HCT116 (cell line): Measurements from ENCODE around the gene RPP21. TPM values are rescaled to one million over a fixed set of nuclear protein-coding genes. Genes with fewer than 3 reads are reported as not detected.

Experiments
- ATAC-seq: fragments of 200-7000 bp; cut with Tn5 transposase; 2 replicates; pipeline ENCODE4 v1.9.1; 2020; ENCODE audit warnings: mild to moderate bottlenecking, moderate library complexity
- BruUV-seq: library from RNA; stranded (reverse); fragments of 400-500 nt; replicated peaks from 2 replicates; lab custom pipeline; 2021; lab: Mats Ljungman, UMichigan
- CTCF ChIA-PET: fragments of 300-600 bp; sonication (Branson Sonifier 250); formaldehyde crosslinking; loops from one replicate; lab custom pipeline; 2021; ENCODE audit warnings: antibody characterized with exemption; lab: Charles Lee
- POLR2A ChIA-PET: fragments of 300-600, 350-600 bp; sonication (Branson Sonifier 250); formaldehyde crosslinking; loops from one replicate; lab custom pipeline; 2021; ENCODE audit warnings: antibody characterized with exemption; lab: Charles Lee
- RAD21 ChIA-PET, 2 experiments: fragments of 300-600 bp; sonication (Branson Sonifier 250); formaldehyde crosslinking; loops; one replicate each; lab custom pipeline; 2023; ENCODE audit warnings: low total read pairs in 2 of 2; ENCODE audit not compliant: uncharacterized antibody in 2 of 2, unreplicated experiment in 2 of 2, low non-redundant PET in 1 of 2; lab: Charles Lee
- DNase-seq: peaks from one replicate; pipeline ENCODE4 v3.0.0-alpha.2; 2010; ENCODE audit warnings: low read depth, low spot score
- H2AFZ ChIP-seq: fragments of 200-600 bp; shearing (Covaris generic), sonication (generic); 2 replicates; pipeline ENCODE4 v1.6.1; 2017; ENCODE audit warnings: low read depth, mixed run types, mixed read lengths, antibody characterized with exemption, low read length; ENCODE audit not compliant: poor library complexity, severe bottlenecking
- H3K27ac ChIP-seq: 2 replicates; pipeline ENCODE4 v1.5.1; 2012; ENCODE audit warnings: low read depth, low read length
- H3K27me3 ChIP-seq: fragments of 200-600 bp; sonication (generic); 2 replicates; pipeline ENCODE4 v1.6.1; 2016; ENCODE audit warnings: mixed run types, low read length, mixed read lengths; ENCODE audit not compliant: insufficient read depth
- H3K36me3 ChIP-seq, 2 experiments: fragments of 200-500 bp in 1 of 2; fragments of 200-600 bp in 1 of 2; sonication (Bioruptor generic) in 1 of 2; sonication (generic) in 1 of 2; 2 replicates each; pipeline versions ENCODE4 v1.5.1 to v1.6.1; 2014 to 2016; ENCODE audit warnings: low read length in 2 of 2, inconsistent platforms in 1 of 2, mixed read lengths in 1 of 2, mixed run types in 1 of 2; ENCODE audit not compliant: insufficient read depth in 2 of 2, control insufficient read depth in 1 of 2
- H3K4me1 ChIP-seq, 2 experiments: fragments of 200-600 bp in 1 of 2; sonication (generic) in 1 of 2; 2 replicates each; pipeline versions ENCODE4 v1.5.1 to v1.6.1; 2012 to 2017; ENCODE audit warnings: low read length in 2 of 2, inconsistent platforms in 1 of 2, mild to moderate bottlenecking in 1 of 2, mixed read lengths in 1 of 2, mixed run types in 1 of 2, moderate library complexity in 1 of 2; ENCODE audit not compliant: insufficient read depth in 2 of 2, control insufficient read depth in 1 of 2
- H3K4me2 ChIP-seq: fragments of 200-600 bp; sonication (generic); 2 replicates; pipeline ENCODE4 v1.6.1; 2017; ENCODE audit warnings: mixed run types, low read length, mixed read lengths
- H3K4me3 ChIP-seq, 2 experiments: fragments of 200-600 bp in 1 of 2; sonication (generic) in 1 of 2; replicated peaks in 1 of 2; 2 replicates each; pipeline ENCODE4 v1.5.1; 2011 to 2016; ENCODE audit warnings: low read length in 2 of 2, control low read depth in 1 of 2, low read depth in 1 of 2, mild to moderate bottlenecking in 1 of 2, mixed read lengths in 1 of 2, mixed run types in 1 of 2
- H3K79me2 ChIP-seq: fragments of 200-600 bp; sonication (generic); 2 replicates; pipeline ENCODE4 v1.6.1; 2017; ENCODE audit warnings: mild to moderate bottlenecking, mixed run types, low read length, moderate library complexity, mixed read lengths; ENCODE audit not compliant: insufficient read depth
- H3K9ac ChIP-seq: fragments of 200-600 bp; sonication (generic); 2 replicates; pipeline ENCODE4 v1.6.1; 2016; ENCODE audit warnings: low read length, mixed read lengths
- H3K9me2 ChIP-seq: fragments of 200-600 bp; sonication (generic), shearing (Covaris generic); 2 replicates; pipeline ENCODE4 v1.6.1; 2017; ENCODE audit warnings: mixed run types, mild to moderate bottlenecking, moderate library complexity; ENCODE audit not compliant: insufficient read depth
- H3K9me3 ChIP-seq, 2 experiments: fragments of 200-500 bp in 1 of 2; fragments of 200-600 bp in 1 of 2; sonication (Bioruptor generic) in 1 of 2; sonication (generic) in 1 of 2; 2 replicates each; pipeline ENCODE4 v1.6.1; 2014 to 2017; ENCODE audit warnings: low read length in 2 of 2, mixed read lengths in 2 of 2, inconsistent platforms in 1 of 2, low read depth in 1 of 2, mild to moderate bottlenecking in 1 of 2, mixed run types in 1 of 2, moderate library complexity in 1 of 2; ENCODE audit not compliant: control insufficient read depth in 1 of 2, insufficient read depth in 1 of 2
- H4K20me1 ChIP-seq: fragments of 200-600 bp; sonication (generic), shearing (Covaris generic); 2 replicates; pipeline ENCODE4 v1.6.1; 2017; ENCODE audit warnings: mixed run types, mild to moderate bottlenecking, moderate library complexity; ENCODE audit not compliant: insufficient read depth
- ATF3 ChIP-seq: IDR thresholded peaks from 2 replicates; pipeline ENCODE4 v1.6.1; 2012
- CBX3 ChIP-seq: IDR thresholded peaks from 2 replicates; pipeline ENCODE4 v1.6.1; 2012; ENCODE audit warnings: low read depth
- CEBPB ChIP-seq: IDR thresholded peaks from 2 replicates; pipeline ENCODE4 v1.6.1; 2012; ENCODE audit warnings: low read depth
- CTCF ChIP-seq, 3 experiments: fragments of 200-600 bp in 1 of 3; sonication (generic) in 1 of 3; IDR thresholded peaks in 2 of 3; conservative IDR thresholded peaks in 1 of 3; 2 replicates each; pipeline ENCODE4 v1.5.1; 2012 to 2017; ENCODE audit warnings: low read depth in 2 of 3, low read length in 2 of 3, antibody characterized with exemption in 1 of 3, borderline replicate concordance in 1 of 3, control low read depth in 1 of 3, mild to moderate bottlenecking in 1 of 3, mixed read lengths in 1 of 3, mixed run types in 1 of 3, moderate library complexity in 1 of 3; ENCODE audit not compliant: insufficient read depth in 1 of 3
- EGR1 ChIP-seq: IDR thresholded peaks from 2 replicates; pipeline ENCODE4 v1.6.1; 2012; ENCODE audit warnings: low read depth
- EZH2 ChIP-seq: fragments of 200-600 bp; sonication (generic); IDR thresholded peaks from 2 replicates; pipeline ENCODE4 v1.6.1; 2017; ENCODE audit warnings: antibody characterized with exemption, mixed run types
- EZH2phosphoT487 ChIP-seq: fragments of 200-600 bp; IDR thresholded peaks from 2 replicates; pipeline ENCODE4 v1.6.1; 2018; ENCODE audit warnings: antibody characterized with exemption, borderline replicate concordance
- JUND ChIP-seq: IDR thresholded peaks from 2 replicates; pipeline ENCODE4 v1.6.1; 2012
- MAX ChIP-seq: IDR thresholded peaks from 2 replicates; pipeline ENCODE4 v1.6.1; 2012
- POLR2AphosphoS5 ChIP-seq: IDR thresholded peaks from 2 replicates; pipeline ENCODE4 v1.6.1; 2011; ENCODE audit warnings: mild to moderate bottlenecking, low read depth, low read length, moderate library complexity
- RAD21 ChIP-seq: IDR thresholded peaks from 2 replicates; pipeline ENCODE4 v1.6.1; 2012; ENCODE audit warnings: low read depth, mild to moderate bottlenecking
- SIN3A ChIP-seq: IDR thresholded peaks from 2 replicates; pipeline ENCODE4 v1.6.1; 2012; ENCODE audit warnings: low read depth
- SP1 ChIP-seq: IDR thresholded peaks from 2 replicates; pipeline ENCODE4 v1.6.1; 2012; ENCODE audit warnings: low read depth
- SRF ChIP-seq: IDR thresholded peaks from 2 replicates; pipeline ENCODE4 v1.6.1; 2012; ENCODE audit warnings: low read depth
- YY1 ChIP-seq: IDR thresholded peaks from 2 replicates; pipeline ENCODE4 v1.6.1; 2011; ENCODE audit warnings: low read length, low read depth, moderate library complexity, mild to moderate bottlenecking; ENCODE audit not compliant: insufficient replicate concordance; ENCODE audit errors: extremely low read depth
- ZBTB33 ChIP-seq: IDR thresholded peaks from 2 replicates; pipeline ENCODE4 v1.6.1; 2011; ENCODE audit warnings: mild to moderate bottlenecking, low read length, moderate library complexity; ENCODE audit not compliant: insufficient replicate concordance; ENCODE audit errors: extremely low read depth
- ZFX ChIP-seq: fragments of 450-650 bp; IDR thresholded peaks from 2 replicates; pipeline ENCODE4 v1.6.1; 2017
- ZNF274 ChIP-seq: fragments of 200-500 bp; sonication (Bioruptor generic); IDR thresholded peaks from 2 replicates; pipeline ENCODE4 v1.6.1; 2014; ENCODE audit warnings: mild to moderate bottlenecking, low read depth, low read length, inconsistent platforms
- intact Hi-C: fragments of 100-400 bp; cut with micrococcal nuclease; formaldehyde crosslinking; loops from 2 replicates; pipeline ENCODE4 v1.10.0; 2022
- total RNA-seq: library from RNA; stranded (reverse); gene quantifications from one replicate; pipeline ENCODE4 v1.2.1, GENCODE V29; 2021; ENCODE audit not compliant: unreplicated experiment

RPP21 gene
- total RNA-seq, 1 experiment from 2014 or later = 70.4 TPM

- peaks cover 96% of the 10 kb centered on the region for H3K79me2 ChIP-seq
- POLR2A ChIA-PET = no interaction called here
- no peaks in the 10 kb centered on the region for H3K27me3 ChIP-seq
- peaks cover 24 to 29% of the 10 kb centered on the region in 2 experiments; a peak in 2 of 4 replicates for H3K36me3 ChIP-seq
- CTCF ChIA-PET = no interaction called here
- TF ChIP-seq CBX3 (no peak), ZBTB33 (no peak), SRF (no peak), RAD21 (no peak), JUND (no peak), YY1 (no peak), CEBPB (no peak), EZH2 (no peak), ZNF274 (no peak), ATF3 (no peak), EZH2phosphoT487 (no peak), MAX (no peak), SIN3A (no peak), POLR2AphosphoS5 (no peak), CTCF (IDR thresholded peaks at IDR 0.05 in 2 of 3, conservative IDR thresholded peaks at IDR 0.05 in 1 of 3; ENCODE audit: borderline replicate concordance in 1 of 3, insufficient read depth in 1 of 3, low read depth in 2 of 3, low read length in 2 of 3) (no peak), SP1 (no peak), EGR1 (no peak), ZFX (no peak)
- H3K9me3 ChIP-seq = no peaks in the 10 kb centered on the region
- no peak overlapping the region for H3K4me3 ChIP-seq
- no peaks in the 10 kb centered on the region for H3K9me2 ChIP-seq
- ATAC-seq (no peak), DNase-seq (no peak)
- H2AFZ ChIP-seq = no peak overlapping the region
- H3K4me2 ChIP-seq = no peak overlapping the region
- H3K4me1 ChIP-seq = no peaks in the 10 kb centered on the region
- no peak overlapping the region for H3K27ac ChIP-seq
- intact Hi-C loops = no loop called here
- RAD21 ChIA-PET = no interaction called here
- no TSS peak for BruUV-seq
- peaks cover 5% of the 10 kb centered on the region; the same call in 1 of the 2 replicates for H4K20me1 ChIP-seq
- H3K9ac ChIP-seq = no peak overlapping the region
Measured at GRCh38 chr6:30311671-30312070, 33.3 kb upstream of the RPP21 start.
